HG03060 (cell line): ENCODE measurements around the gene SSH3.

Source experiments
- ATAC-seq: cut with Tn5 transposase; IDR thresholded peaks from one replicate; pipeline ENCODE4 v1.9.1; 2021; ENCODE audit warnings: low read depth, moderate number of reproducible peaks; ENCODE audit not compliant: unreplicated experiment

Gene SSH3

GRCh38 chr11:67323526-67323925 is 20.2 kb downstream of the SSH3 start:
- ATAC-seq, result no peak

GRCh38 chr11:67332081-67332691 is 28.9 kb downstream of the SSH3 start:
- no peak for ATAC-seq

GRCh38 chr11:67337257-67337656 is 33.9 kb downstream of the SSH3 start:
- no peak for ATAC-seq

GRCh38 chr11:67344264-67344663 is 40.9 kb downstream of the SSH3 start:
- no peak for ATAC-seq

GRCh38 chr11:67345247-67345919 is 42.1 kb downstream of the SSH3 start:
- no peak for ATAC-seq

GRCh38 chr11:67345920-67346819 is 42.8 kb downstream of the SSH3 start:
- no peak for ATAC-seq

GRCh38 chr11:67347964-67348749 is 44.8 kb downstream of the SSH3 start:
- no peak for ATAC-seq

- no peak for ATAC-seq
These were observed 45.7 kb downstream of the SSH3 start for GRCh38 chr11:67349036-67349435.

- ATAC-seq, result no peak
These were observed 46.1 kb downstream of the SSH3 start for GRCh38 chr11:67349457-67349856.

GRCh38 chr11:67349928-67350465 is 46.7 kb downstream of the SSH3 start:
- ATAC-seq, result no peak

GRCh38 chr11:67351275-67352005 is 48.1 kb downstream of the SSH3 start:
- no peak for ATAC-seq

GRCh38 chr11:67352546-67353316 is 49.4 kb downstream of the SSH3 start:
- no peak for ATAC-seq

GRCh38 chr11:67353317-67354074 is 50.2 kb downstream of the SSH3 start, which contains the start of gene POLD4:
POLD4 (minus strand) TSS chr11:67353546; CDS start chr11:67353399, 147 bp downstream.
- ATAC-seq, result peak; percentile 64

GRCh38 chr11:67354075-67355022 is 51.0 kb downstream of the SSH3 start:
- no peak for ATAC-seq

GRCh38 chr11:67355023-67355793 is 51.9 kb downstream of the SSH3 start:
- ATAC-seq, result no peak

GRCh38 chr11:67355794-67356386 is 52.6 kb downstream of the SSH3 start:
- ATAC-seq, result no peak
